Lower leg skin (tissue), 3 donors: ENCODE results near the gene MTMR11.
A peak's percentile ranks its signal among the peaks of the same experiment; 100 is the strongest.

Experiments
- CTCF ChIP-seq, 3 donors: fragments of 450-650 bp; IDR thresholded peaks; one replicate each; pipeline ENCODE4 v1.5.1; 2016; ENCODE audit warnings: antibody characterized with exemption in 3 of 3, mild to moderate bottlenecking in 3 of 3, moderate library complexity in 2 of 3
- POLR2A ChIP-seq, 2 donors: fragments of 450-650 bp; IDR thresholded peaks; one replicate each; pipeline ENCODE4 v1.6.1; 2016 to 2017; ENCODE audit warnings: antibody characterized with exemption in 2 of 2, mild to moderate bottlenecking in 1 of 2, moderate library complexity in 1 of 2

- TF ChIP-seq CTCF (IDR thresholded peaks at IDR 0.05) (peak in 1 of 3 donors; percentile 50), POLR2A (IDR thresholded peaks at IDR 0.05) (no peak)
Measured at GRCh38 chr1:149888247-149888998, 48.3 kb downstream of the MTMR11 start.
